Peyer's patch (tissue), 4 donors: ENCODE measurements around the gene CLDN7. TPM values are rescaled to one million over a fixed set of nuclear protein-coding genes. Genes with fewer than 3 reads are reported as not detected.
A peak's percentile ranks its signal among the peaks of the same experiment; 100 is the strongest.
"Not testable (repeated sequence)": the region's sequence is repeated elsewhere in the genome, so short reads cannot be mapped to it uniquely, and the experiment has no call there.

ENCODE experiments used
- DNase-seq, 3 donors: peaks; one replicate each; pipeline ENCODE4 v3.0.0-alpha.2; 2017 to 2019
- H3K27ac ChIP-seq, 4 donors: fragments of 200-600 bp; sonication (generic); one replicate each; pipeline ENCODE4 v1.5.1; 2016 to 2019
- H3K27me3 ChIP-seq, 2 donors: fragments of 200-600 bp; sonication (generic); one replicate each; pipeline ENCODE4 v1.5.1; 2019
- H3K36me3 ChIP-seq, 3 donors: fragments of 200-600 bp; sonication (generic); one replicate each; pipeline ENCODE4 v1.5.1; 2016 to 2019
- H3K4me1 ChIP-seq, 4 donors: fragments of 200-600 bp; sonication (generic); one replicate each; pipeline ENCODE4 v1.5.1; 2016 to 2019
- H3K4me3 ChIP-seq, 4 donors: fragments of 200-600 bp; sonication (generic); 1 replicate in 3 of 4; 2 replicates in 1 of 4; pipeline ENCODE4 v1.5.1; 2016 to 2019; ENCODE audit warnings: mild to moderate bottlenecking in 1 of 4
- H3K9me3 ChIP-seq, 4 donors: fragments of 200-600 bp; sonication (generic); one replicate each; pipeline ENCODE4 v1.5.1; 2016 to 2019; ENCODE audit warnings: mild to moderate bottlenecking in 1 of 4
- CTCF ChIP-seq, 6 experiments: fragments of 450-650 bp in 4 of 6; fragments of 200-600 bp in 2 of 6; sonication (generic) in 1 of 6; IDR thresholded peaks; one replicate each; pipeline ENCODE4 v1.5.1; 2017 to 2019; ENCODE audit warnings: antibody characterized with exemption in 6 of 6, mild to moderate bottlenecking in 3 of 6, moderate library complexity in 1 of 6
- POLR2A ChIP-seq, 2 donors: fragments of 450-650 bp; IDR thresholded peaks; one replicate each; pipeline ENCODE4 v1.5.1; 2017; ENCODE audit warnings: antibody characterized with exemption in 2 of 2, mild to moderate bottlenecking in 2 of 2, moderate library complexity in 2 of 2
- total RNA-seq, 4 donors: library from RNA; depleted of rRNA; stranded (reverse); fragments of >200 nt; gene quantifications; one replicate each; pipeline ENCODE4 v1.1.0, GENCODE V29; 2016

The CLDN7 gene
- total RNA-seq, 4 donors from 2014 or later = 80.0 to 1,052 (median 864) TPM

GRCh38 chr17:7250695-7251627 lies 11.3 kb downstream of the CLDN7 start:
- Histone ChIP-seq H3K4me3 (peak overlapping the region; percentile 82 to 100 (median 88)), H3K27me3 (no peaks in the 10 kb centered on the region), H3K27ac (peak overlapping the region; percentile 98 to 100 (median 98)), H3K4me1 (peaks cover 0 to 33% (median 16%) of the 10 kb centered on the region in 4 donors), H3K36me3 (peaks cover 0 to 30% (median 0%) of the 10 kb centered on the region in 3 donors), H3K9me3 (no peaks in the 10 kb centered on the region)
- DNase-seq = no peak
- TF ChIP-seq CTCF (IDR thresholded peaks at IDR 0.05) = no peak
- no peak for TF ChIP-seq POLR2A (IDR thresholded peaks at IDR 0.05)

- Histone ChIP-seq H3K4me3 (peak overlapping the region in 3 of 4 donors; percentile 86 to 100 (median 89)), H3K4me1 (peaks cover 0 to 33% (median 16%) of the 10 kb centered on the region in 4 donors), H3K27me3 (no peaks in the 10 kb centered on the region), H3K27ac (peak overlapping the region in 1 of 4 donors; percentile 98), H3K36me3 (peaks cover 0 to 30% (median 0%) of the 10 kb centered on the region in 3 donors), H3K9me3 (no peaks in the 10 kb centered on the region)
- DNase-seq = no peak
- TF ChIP-seq POLR2A (IDR thresholded peaks at IDR 0.05) = no peak
- TF ChIP-seq CTCF (IDR thresholded peaks at IDR 0.05) = no peak
Observed at GRCh38 chr17:7249830-7250229, 12.4 kb downstream of the CLDN7 start.

- peaks cover 0 to 33% (median 16%) of the 10 kb centered on the region in 4 donors for H3K4me1 ChIP-seq
- DNase-seq = no peak
- peak overlapping the region in 1 of 4 donors; percentile 98 for H3K27ac ChIP-seq
- H3K36me3 ChIP-seq = peaks cover 0 to 30% (median 0%) of the 10 kb centered on the region in 3 donors
- TF ChIP-seq POLR2A (IDR thresholded peaks at IDR 0.05) = no peak
- no peaks in the 10 kb centered on the region for H3K27me3 ChIP-seq
- no peaks in the 10 kb centered on the region for H3K9me3 ChIP-seq
- H3K4me3 ChIP-seq = no peak overlapping the region
Observed at GRCh38 chr17:7249214-7249613, 13.1 kb downstream of the CLDN7 start.

GRCh38 chr17:7248796-7249195 lies 13.5 kb downstream of the CLDN7 start:
- Histone ChIP-seq H3K9me3 (no peaks in the 10 kb centered on the region), H3K4me1 (peaks cover 0 to 35% (median 16%) of the 10 kb centered on the region in 4 donors), H3K4me3 (no peak overlapping the region), H3K36me3 (peaks cover 0 to 34% (median 0%) of the 10 kb centered on the region in 3 donors), H3K27me3 (no peaks in the 10 kb centered on the region), H3K27ac (no peak overlapping the region)
- no peak for TF ChIP-seq CTCF (IDR thresholded peaks at IDR 0.05)
- TF ChIP-seq POLR2A (IDR thresholded peaks at IDR 0.05) = no peak
- DNase-seq = no peak

- H3K27me3 ChIP-seq = no peaks in the 10 kb centered on the region
- TF ChIP-seq POLR2A (IDR thresholded peaks at IDR 0.05) (no peak), CTCF (IDR thresholded peaks at IDR 0.05) (no peak)
- DNase-seq = no peak
- H3K27ac ChIP-seq = no peak overlapping the region
- peaks cover 0 to 30% (median 16%) of the 10 kb centered on the region in 4 donors for H3K4me1 ChIP-seq
- H3K36me3 ChIP-seq = peaks cover 0 to 35% (median 0%) of the 10 kb centered on the region in 3 donors
- no peaks in the 10 kb centered on the region for H3K9me3 ChIP-seq
- no peak overlapping the region for H3K4me3 ChIP-seq
Observed at GRCh38 chr17:7246779-7247178, 15.5 kb downstream of the CLDN7 start.

GRCh38 chr17:7243838-7244237 lies 18.4 kb downstream of the CLDN7 start:
- peaks cover 0 to 48% (median 0%) of the 10 kb centered on the region in 3 donors for H3K36me3 ChIP-seq
- H3K4me3 ChIP-seq = peak overlapping the region in 1 of 4 donors; percentile 91
- DNase-seq, H3K9me3 ChIP-seq, H3K27me3 ChIP-seq: not testable (repeated sequence)
- H3K4me1 ChIP-seq = peaks cover 0 to 30% (median 14%) of the 10 kb centered on the region in 4 donors
- H3K27ac ChIP-seq = peak overlapping the region; percentile 98 to 99 (median 98)
